Neural cell (in vitro differentiated cells): Measurements from ENCODE around the gene KRTAP4-3. TPM values are rescaled to one million over a fixed set of nuclear protein-coding genes. Genes with fewer than 3 reads are reported as not detected.

Source experiments
- H2AFZ ChIP-seq: fragments of 200-600, 300-800 bp; sonication (generic), shearing (Covaris generic); 2 replicates; pipeline ENCODE4 v1.6.0; 2014; ENCODE audit warnings: low read depth, mild to moderate bottlenecking, antibody characterized with exemption, low read length, moderate library complexity
- H3F3A ChIP-seq: fragments of 200-600 bp; shearing (Covaris generic); 2 replicates; pipeline ENCODE4 v1.6.1; 2016; ENCODE audit warnings: mild to moderate bottlenecking, moderate library complexity, mixed read lengths, antibody characterized with exemption, low read length; ENCODE audit not compliant: insufficient read depth, poor library complexity, severe bottlenecking
- H3K27ac ChIP-seq: fragments of 200-600, 300-800 bp; sonication (generic), shearing (Covaris generic); 2 replicates; pipeline ENCODE4 v1.5.1; 2014; ENCODE audit warnings: mild to moderate bottlenecking, low read length, moderate library complexity
- H3K27me3 ChIP-seq: fragments of 300-800, 200-600 bp; sonication (generic), shearing (Covaris generic); 2 replicates; pipeline ENCODE4 v1.6.0; 2014; ENCODE audit warnings: mild to moderate bottlenecking, low read depth, low read length, moderate library complexity; ENCODE audit not compliant: insufficient read depth
- H3K36me3 ChIP-seq: fragments of 300-800, 200-600 bp; sonication (generic), shearing (Covaris generic); 2 replicates; pipeline ENCODE4 v1.5.1; 2014; ENCODE audit warnings: mild to moderate bottlenecking, antibody characterized with exemption, low read length, moderate library complexity; ENCODE audit not compliant: insufficient read depth
- H3K4me2 ChIP-seq: fragments of 300-800, 200-600 bp; sonication (generic), shearing (Covaris generic); 2 replicates; pipeline ENCODE4 v1.6.0; 2014; ENCODE audit warnings: mild to moderate bottlenecking, low read length
- H3K4me3 ChIP-seq: fragments of 300-800, 200-600 bp; sonication (generic), shearing (Covaris generic); 2 replicates; pipeline ENCODE4 v1.5.1; 2014; ENCODE audit warnings: mild to moderate bottlenecking, low read length, moderate library complexity
- H3K79me2 ChIP-seq: fragments of 200-600 bp; shearing (Covaris generic); replicated peaks from 2 replicates; pipeline ENCODE4 v1.6.0; 2014; ENCODE audit warnings: mild to moderate bottlenecking, low read length, moderate library complexity; ENCODE audit not compliant: insufficient read depth
- H3K9ac ChIP-seq: fragments of 300-800, 200-600 bp; sonication (generic), shearing (Covaris generic); 2 replicates; pipeline ENCODE4 v1.6.1; 2016; ENCODE audit warnings: mild to moderate bottlenecking, low read length, mixed read lengths
- H3K9me2 ChIP-seq: fragments of 200-600 bp; shearing (Covaris generic); 2 replicates; pipeline ENCODE4 v1.6.1; 2016; ENCODE audit warnings: mild to moderate bottlenecking, low read length, mixed read lengths; ENCODE audit not compliant: insufficient read depth
- H3K9me3 ChIP-seq: fragments of 200-600, 300-800 bp; sonication (generic), shearing (Covaris generic); 2 replicates; pipeline ENCODE4 v1.6.1; 2016; ENCODE audit warnings: mild to moderate bottlenecking, mixed run types, low read length, moderate library complexity, mixed read lengths
- H4K20me1 ChIP-seq: fragments of 200-600 bp; shearing (Covaris generic); 2 replicates; pipeline ENCODE4 v1.6.1; 2016; ENCODE audit warnings: mild to moderate bottlenecking, mixed run types; ENCODE audit not compliant: insufficient read depth
- CTCF ChIP-seq: fragments of 450-650 bp; IDR thresholded peaks from 2 replicates; pipeline ENCODE4 v1.5.1; 2014; ENCODE audit warnings: antibody characterized with exemption, mild to moderate bottlenecking, moderate library complexity; ENCODE audit not compliant: poor library complexity, severe bottlenecking
- EP300 ChIP-seq: fragments of 450-650 bp; conservative IDR thresholded peaks from 2 replicates; pipeline ENCODE4 v1.6.1; 2014; ENCODE audit warnings: antibody characterized with exemption, mild to moderate bottlenecking, moderate library complexity; ENCODE audit not compliant: poor library complexity, severe bottlenecking
- EZH2 ChIP-seq: fragments of 200-600, 300-800 bp; shearing (Covaris generic), sonication (generic); IDR thresholded peaks from 2 replicates; pipeline ENCODE4 v1.6.1; 2014; ENCODE audit warnings: antibody characterized with exemption, low read length, borderline replicate concordance, mild to moderate bottlenecking; ENCODE audit not compliant: insufficient read depth, poor library complexity, severe bottlenecking
- MXI1 ChIP-seq: fragments of 450-650 bp; conservative IDR thresholded peaks from 2 replicates; pipeline ENCODE4 v1.6.1; 2014; ENCODE audit warnings: antibody characterized with exemption, mild to moderate bottlenecking; ENCODE audit not compliant: poor library complexity, severe bottlenecking
- POLR2AphosphoS5 ChIP-seq: IDR thresholded peaks from 2 replicates; pipeline ENCODE4 v1.6.1; 2012
- RAD21 ChIP-seq: fragments of 450-650 bp; conservative IDR thresholded peaks from 2 replicates; pipeline ENCODE4 v1.6.1; 2014; ENCODE audit warnings: antibody characterized with exemption, mild to moderate bottlenecking, moderate library complexity
- REST ChIP-seq: IDR thresholded peaks from 2 replicates; pipeline ENCODE4 v1.6.1; 2012; ENCODE audit warnings: borderline replicate concordance
- SMC3 ChIP-seq: fragments of 450-650 bp; conservative IDR thresholded peaks from 2 replicates; pipeline ENCODE4 v1.6.1; 2014; ENCODE audit warnings: antibody characterized with exemption, mild to moderate bottlenecking, moderate library complexity; ENCODE audit not compliant: poor library complexity
- TAF1 ChIP-seq: IDR thresholded peaks from 2 replicates; pipeline ENCODE4 v1.6.1; 2012; ENCODE audit warnings: low read depth
- polyA plus RNA-seq: library from polyadenylated mRNA; depleted of rRNA; stranded (reverse); fragments of >200 nt; gene quantifications from 2 replicates; pipeline ENCODE4 v1.2.3, GENCODE V29; 2014

KRTAP4-3 gene
- polyA plus RNA-seq, 1 donor from 2014 or later, result not detected

GRCh38 chr17:41177727-41178271 lies 9.8 kb upstream of the KRTAP4-3 start, which contains the start of gene KRTAP4-2:
Gene KRTAP4-2 (minus strand): TSS chr17:41178221. CDS start chr17:41178164, 57 bp downstream.
- no peaks in the 10 kb centered on the region for H3F3A ChIP-seq
- no peak within 1 kb of the TSS for H3K27ac ChIP-seq
- no peaks in the 10 kb centered on the region for H3K9me2 ChIP-seq
- H3K9ac ChIP-seq, result no peak within 1 kb of the TSS
- H4K20me1 ChIP-seq, result no peaks in the 10 kb centered on the region
- H3K4me2 ChIP-seq, result no peak within 1 kb of the TSS
- H2AFZ ChIP-seq, result no peak within 1 kb of the TSS
- H3K9me3 ChIP-seq, result no peaks in the 10 kb centered on the region
- H3K36me3 ChIP-seq, result no peaks in the 10 kb centered on the region
- H3K79me2 ChIP-seq, result no peaks in the 10 kb centered on the region
- no peaks in the 10 kb centered on the region for H3K27me3 ChIP-seq
- no peak within 1 kb of the TSS for H3K4me3 ChIP-seq
- TF ChIP-seq RAD21, result no peak
- TF ChIP-seq SMC3, result no peak
- no peak for TF ChIP-seq MXI1
- TF ChIP-seq EZH2, result no peak
- no peak for TF ChIP-seq CTCF
- TF ChIP-seq TAF1, result no peak
- no peak for TF ChIP-seq REST
- TF ChIP-seq POLR2AphosphoS5, result no peak
- no peak for TF ChIP-seq EP300

DNA sequence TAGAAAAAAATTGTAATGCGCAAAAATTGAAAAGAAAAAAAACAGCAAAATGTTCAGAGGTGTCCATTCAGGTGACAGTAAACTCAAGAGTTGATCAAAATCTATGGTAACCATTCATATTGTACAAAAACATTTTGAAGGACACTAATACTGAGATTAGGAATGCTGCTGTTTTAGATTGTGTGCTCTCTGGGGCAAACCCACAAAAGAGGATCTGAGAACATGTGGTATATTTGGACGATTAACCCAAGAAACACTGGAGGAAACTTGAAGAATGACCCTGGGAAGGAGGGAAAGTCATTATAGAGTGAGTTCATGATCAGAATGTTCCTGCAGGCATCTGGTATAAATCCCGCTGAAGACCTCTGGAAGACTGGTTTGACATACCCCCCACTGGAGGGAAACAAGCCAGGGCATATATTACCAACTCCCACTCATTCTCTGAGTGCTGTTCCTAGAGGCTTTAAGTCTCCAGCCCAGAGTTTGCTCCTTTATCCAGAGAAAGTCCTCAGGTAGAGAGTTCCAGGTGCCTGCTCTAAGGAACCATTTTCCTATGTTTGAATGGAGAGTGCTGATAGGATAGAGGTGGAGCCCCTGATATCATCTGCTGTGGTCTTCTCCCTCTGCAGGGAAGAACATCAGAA lies 8.8 kb upstream of the KRTAP4-3 start:
- Histone ChIP-seq H3K27ac (no peak overlapping the region), H2AFZ (no peak overlapping the region), H3K4me2 (no peak overlapping the region)

More for the DNA sequence above, 8.8 kb upstream of the KRTAP4-3 start:
- no peak overlapping the region for H3K4me3 ChIP-seq
- no peaks in the 10 kb centered on the region for H3K9me2 ChIP-seq
- H3K27me3 ChIP-seq, result no peaks in the 10 kb centered on the region
- H4K20me1 ChIP-seq, result no peaks in the 10 kb centered on the region
- TF ChIP-seq EP300 (no peak), REST (no peak), SMC3 (no peak), POLR2AphosphoS5 (no peak), TAF1 (no peak), RAD21 (no peak), EZH2 (no peak), CTCF (no peak), MXI1 (no peak)
- H3K79me2 ChIP-seq, result no peaks in the 10 kb centered on the region
- H3K36me3 ChIP-seq, result no peaks in the 10 kb centered on the region
- H3K9ac ChIP-seq, result no peak overlapping the region
- no peaks in the 10 kb centered on the region for H3F3A ChIP-seq
- H3K9me3 ChIP-seq, result no peaks in the 10 kb centered on the region
